RWPE2 (cell line): ENCODE results near the gene LPCAT1.
"Not testable (repeated sequence)": the region's sequence is repeated elsewhere in the genome, so short reads cannot be mapped to it uniquely, and the experiment has no call there.

Experiments used
- ATAC-seq: fragments of 200-7000 bp; cut with Tn5 transposase; 3 replicates; pipeline ENCODE4 v1.9.1; 2021; ENCODE audit warnings: low read depth
- DNase-seq: peaks from one replicate; pipeline ENCODE4 v3.0.0-alpha.2; 2020; ENCODE audit warnings: low spot score
- H3K27ac ChIP-seq: fragments of 450-650 bp; 2 replicates; pipeline ENCODE4 v1.5.1; 2017; ENCODE audit warnings: mild to moderate bottlenecking; ENCODE audit not compliant: poor library complexity, severe bottlenecking
- H3K27me3 ChIP-seq: fragments of 250-450 bp; sonication (Bioruptor Pico); 2 replicates; pipeline ENCODE4 v1.5.1; 2021; ENCODE audit warnings: mild to moderate bottlenecking, moderate library complexity; ENCODE audit not compliant: insufficient read depth, poor library complexity, severe bottlenecking
- H3K36me3 ChIP-seq: fragments of 250-450 bp; sonication (Bioruptor Pico); 2 replicates; pipeline ENCODE4 v1.5.1; 2020; ENCODE audit warnings: low read depth, mild to moderate bottlenecking, moderate library complexity
- H3K4me1 ChIP-seq: fragments of 250-450 bp; sonication (Bioruptor Pico); 2 replicates; pipeline ENCODE4 v1.5.1; 2021; ENCODE audit warnings: mild to moderate bottlenecking, moderate library complexity; ENCODE audit not compliant: insufficient read depth, poor library complexity, severe bottlenecking
- H3K4me3 ChIP-seq: fragments of 250-450 bp; sonication (Bioruptor Pico); 2 replicates; pipeline ENCODE4 v1.5.1; 2021; ENCODE audit warnings: mild to moderate bottlenecking, moderate library complexity; ENCODE audit not compliant: severe bottlenecking
- H3K9me3 ChIP-seq: fragments of 250-450 bp; sonication (Bioruptor Pico); 2 replicates; pipeline ENCODE4 v1.5.1; 2021; ENCODE audit warnings: mild to moderate bottlenecking, moderate library complexity; ENCODE audit not compliant: severe bottlenecking
- TF ChIP-seq, protein P1 (sequence below): fragments of 450-650 bp; IDR thresholded peaks from one replicate; pipeline ENCODE4 v1.5.1; 2017; ENCODE audit warnings: mild to moderate bottlenecking, moderate library complexity; ENCODE audit not compliant: poor library complexity, severe bottlenecking

LPCAT1 gene

GRCh38 chr5:1505506-1506241 is 18.1 kb downstream of the LPCAT1 start:
- Histone ChIP-seq H3K27me3 (no peaks in the 10 kb centered on the region), H3K9me3 (no peaks in the 10 kb centered on the region), H3K4me1 (no peaks in the 10 kb centered on the region), H3K4me3 (no peak overlapping the region), H3K36me3 (peaks cover 36% of the 10 kb centered on the region), H3K27ac (no peak overlapping the region)
- DNase-seq, result no peak
- TF ChIP-seq, protein P1, sequence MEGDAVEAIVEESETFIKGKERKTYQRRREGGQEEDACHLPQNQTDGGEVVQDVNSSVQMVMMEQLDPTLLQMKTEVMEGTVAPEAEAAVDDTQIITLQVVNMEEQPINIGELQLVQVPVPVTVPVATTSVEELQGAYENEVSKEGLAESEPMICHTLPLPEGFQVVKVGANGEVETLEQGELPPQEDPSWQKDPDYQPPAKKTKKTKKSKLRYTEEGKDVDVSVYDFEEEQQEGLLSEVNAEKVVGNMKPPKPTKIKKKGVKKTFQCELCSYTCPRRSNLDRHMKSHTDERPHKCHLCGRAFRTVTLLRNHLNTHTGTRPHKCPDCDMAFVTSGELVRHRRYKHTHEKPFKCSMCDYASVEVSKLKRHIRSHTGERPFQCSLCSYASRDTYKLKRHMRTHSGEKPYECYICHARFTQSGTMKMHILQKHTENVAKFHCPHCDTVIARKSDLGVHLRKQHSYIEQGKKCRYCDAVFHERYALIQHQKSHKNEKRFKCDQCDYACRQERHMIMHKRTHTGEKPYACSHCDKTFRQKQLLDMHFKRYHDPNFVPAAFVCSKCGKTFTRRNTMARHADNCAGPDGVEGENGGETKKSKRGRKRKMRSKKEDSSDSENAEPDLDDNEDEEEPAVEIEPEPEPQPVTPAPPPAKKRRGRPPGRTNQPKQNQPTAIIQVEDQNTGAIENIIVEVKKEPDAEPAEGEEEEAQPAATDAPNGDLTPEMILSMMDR, result no peak
- no peak for ATAC-seq

- not testable (repeated sequence) for H3K27ac ChIP-seq
Observed at GRCh38 chr5:1505089-1505488, 18.7 kb downstream of the LPCAT1 start.

GRCh38 chr5:1504617-1505016 is 19.1 kb downstream of the LPCAT1 start:
- H3K4me3 ChIP-seq, result no peak overlapping the region

More at GRCh38 chr5:1505089-1505488, 18.7 kb downstream of the LPCAT1 start:
- H3K27me3 ChIP-seq, H3K4me1 ChIP-seq, ATAC-seq, DNase-seq, H3K9me3 ChIP-seq, H3K4me3 ChIP-seq: not testable (repeated sequence)
- peaks cover 36% of the 10 kb centered on the region for H3K36me3 ChIP-seq

DNA sequence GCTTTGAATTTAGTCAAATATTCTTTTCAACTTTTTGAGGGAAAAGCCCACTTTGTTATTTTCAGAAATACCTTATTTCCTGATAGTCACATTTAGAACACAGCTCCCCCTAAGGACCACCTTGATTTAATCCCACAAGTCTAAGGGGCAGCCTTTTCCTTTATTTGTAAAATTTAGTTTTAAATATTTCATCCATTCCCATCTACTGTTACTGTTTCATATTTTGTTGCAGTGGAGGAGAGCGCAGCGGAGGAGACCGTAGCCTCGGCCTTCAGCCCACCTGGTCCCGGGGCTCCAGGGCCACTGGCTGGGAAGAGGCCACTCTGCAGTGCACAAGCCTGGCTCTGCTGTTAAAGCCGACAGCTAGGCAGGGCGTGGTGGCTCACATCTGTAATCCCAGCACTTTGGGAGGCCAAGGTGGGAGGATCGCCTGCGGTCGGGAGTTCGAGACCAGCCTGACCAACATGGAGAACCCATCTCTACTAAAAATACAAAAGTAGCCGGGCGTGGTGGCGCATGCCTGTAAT is 19.6 kb downstream of the LPCAT1 start:
- H3K4me3 ChIP-seq, result no peak overlapping the region
- H3K36me3 ChIP-seq, result peaks cover 44% of the 10 kb centered on the region
- ATAC-seq (no peak), DNase-seq (no peak)
- TF ChIP-seq, protein P1, result no peak
- H3K4me1 ChIP-seq, result no peaks in the 10 kb centered on the region
- no peak overlapping the region for H3K27ac ChIP-seq
- H3K27me3 ChIP-seq, result no peaks in the 10 kb centered on the region
- H3K9me3 ChIP-seq, result no peaks in the 10 kb centered on the region

More at GRCh38 chr5:1504617-1505016, 19.1 kb downstream of the LPCAT1 start:
- no peaks in the 10 kb centered on the region for H3K27me3 ChIP-seq
- no peaks in the 10 kb centered on the region for H3K9me3 ChIP-seq
- TF ChIP-seq, protein P1, result no peak
- H3K36me3 ChIP-seq, result peaks cover 40% of the 10 kb centered on the region
- no peak overlapping the region for H3K27ac ChIP-seq
- ATAC-seq (no peak), DNase-seq (no peak)
- H3K4me1 ChIP-seq, result no peaks in the 10 kb centered on the region

- no peak overlapping the region for H3K4me3 ChIP-seq
Observed at GRCh38 chr5:1503241-1504068, 20.3 kb downstream of the LPCAT1 start.

More at GRCh38 chr5:1503241-1504068, 20.3 kb downstream of the LPCAT1 start:
- Histone ChIP-seq H3K36me3 (peaks cover 46% of the 10 kb centered on the region), H3K9me3 (no peaks in the 10 kb centered on the region), H3K27ac (no peak overlapping the region), H3K4me1 (no peaks in the 10 kb centered on the region), H3K27me3 (no peaks in the 10 kb centered on the region)
- TF ChIP-seq, protein P1, result no peak
- DNase-seq, result no peak
- ATAC-seq, result no peak
